Fibroblast of the aortic adventitia (primary cell): ENCODE data around the gene TNFSF13B. TPM values are rescaled to one million over a fixed set of nuclear protein-coding genes. Genes with fewer than 3 reads are reported as not detected.
"Not testable (repeated sequence)": the region's sequence is repeated elsewhere in the genome, so short reads cannot be mapped to it uniquely, and the experiment has no call there.

ENCODE experiments used
- DNase-seq: peaks from one replicate; pipeline ENCODE4 v3.0.0-alpha.2; 2010; ENCODE audit warnings: low read depth
- H3K4me3 ChIP-seq: 2 replicates; pipeline ENCODE4 v1.5.1; 2011; ENCODE audit warnings: low read depth, mild to moderate bottlenecking, control low read depth, low read length, moderate library complexity
- total RNA-seq: library from RNA; depleted of rRNA; stranded (reverse); fragments of >200 nt; gene quantifications from 2 replicates; pipeline ENCODE4 v1.2.3, GENCODE V29; 2012; ENCODE audit warnings: low replicate concordance
- TF ChIP-seq, protein P1 (sequence below): IDR thresholded peaks from 2 replicates; pipeline ENCODE4 v1.5.1; 2011; ENCODE audit warnings: mild to moderate bottlenecking, low read length, control low read depth, inconsistent platforms; ENCODE audit not compliant: insufficient read depth

The TNFSF13B gene
- total RNA-seq, 1 donor = 5.6 TPM

DNA sequence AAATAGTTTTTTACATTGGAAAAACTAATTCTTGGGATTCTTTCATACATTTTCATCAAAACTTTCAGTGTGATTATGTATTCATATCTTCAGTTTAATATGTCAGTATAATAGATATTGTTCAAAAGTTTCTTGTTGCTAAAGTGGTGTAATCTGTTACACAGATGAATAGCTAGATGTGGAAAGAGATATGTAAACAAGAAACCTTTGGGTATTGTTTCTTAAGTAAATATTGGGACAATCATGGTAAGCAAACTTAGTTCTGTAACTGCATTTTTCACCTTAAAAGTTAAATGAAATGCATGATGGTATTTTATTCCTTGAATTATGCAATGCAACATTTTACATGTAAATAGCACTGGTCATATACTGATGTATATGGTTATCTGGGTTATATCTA, 39.1 kb upstream of the TNFSF13B start:
- no peak for DNase-seq
- TF ChIP-seq, protein P1, sequence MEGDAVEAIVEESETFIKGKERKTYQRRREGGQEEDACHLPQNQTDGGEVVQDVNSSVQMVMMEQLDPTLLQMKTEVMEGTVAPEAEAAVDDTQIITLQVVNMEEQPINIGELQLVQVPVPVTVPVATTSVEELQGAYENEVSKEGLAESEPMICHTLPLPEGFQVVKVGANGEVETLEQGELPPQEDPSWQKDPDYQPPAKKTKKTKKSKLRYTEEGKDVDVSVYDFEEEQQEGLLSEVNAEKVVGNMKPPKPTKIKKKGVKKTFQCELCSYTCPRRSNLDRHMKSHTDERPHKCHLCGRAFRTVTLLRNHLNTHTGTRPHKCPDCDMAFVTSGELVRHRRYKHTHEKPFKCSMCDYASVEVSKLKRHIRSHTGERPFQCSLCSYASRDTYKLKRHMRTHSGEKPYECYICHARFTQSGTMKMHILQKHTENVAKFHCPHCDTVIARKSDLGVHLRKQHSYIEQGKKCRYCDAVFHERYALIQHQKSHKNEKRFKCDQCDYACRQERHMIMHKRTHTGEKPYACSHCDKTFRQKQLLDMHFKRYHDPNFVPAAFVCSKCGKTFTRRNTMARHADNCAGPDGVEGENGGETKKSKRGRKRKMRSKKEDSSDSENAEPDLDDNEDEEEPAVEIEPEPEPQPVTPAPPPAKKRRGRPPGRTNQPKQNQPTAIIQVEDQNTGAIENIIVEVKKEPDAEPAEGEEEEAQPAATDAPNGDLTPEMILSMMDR = no peak
- no peak overlapping the region for H3K4me3 ChIP-seq

DNA sequence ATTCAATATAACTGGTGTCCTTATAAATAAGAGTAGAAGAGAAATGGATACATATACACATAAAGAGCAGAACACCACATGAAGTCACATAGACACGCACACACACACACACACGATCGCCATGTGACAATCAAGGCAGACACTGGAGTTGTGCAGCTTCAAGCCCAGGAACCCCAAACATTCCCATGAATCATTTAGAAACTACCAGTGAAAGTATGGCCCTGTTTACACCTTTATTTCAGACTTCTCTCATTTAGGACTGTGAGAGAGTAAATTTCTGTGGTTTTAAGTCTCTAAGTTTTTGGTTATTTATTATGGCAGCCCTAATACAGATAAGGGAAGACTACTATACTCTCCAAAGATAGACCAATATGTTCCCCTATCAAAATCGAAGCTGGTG, 20.4 kb upstream of the TNFSF13B start:
- TF ChIP-seq, protein P1 = no peak
- no peak for DNase-seq

DNA sequence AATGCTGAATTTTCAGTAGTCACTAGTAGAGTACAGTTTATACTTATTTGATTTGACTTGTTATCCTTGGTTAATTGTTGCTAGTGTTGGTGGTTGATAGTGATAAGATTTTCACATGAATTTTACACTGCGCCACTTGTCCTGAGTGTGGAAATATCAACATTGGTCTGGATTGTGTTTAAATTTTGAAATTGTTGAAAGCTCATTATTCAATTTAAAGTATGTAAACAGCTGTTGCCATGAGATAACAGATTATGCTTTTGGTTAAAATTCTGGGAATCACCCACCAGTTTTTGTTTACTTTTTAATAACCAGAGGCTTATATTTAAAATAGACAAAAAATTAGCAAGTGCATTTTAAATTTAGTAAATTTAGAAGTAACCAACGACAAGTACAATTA, 12.3 kb upstream of the TNFSF13B start:
- TF ChIP-seq, protein P1 = no peak
- DNase-seq = no peak
- no peak overlapping the region for H3K4me3 ChIP-seq

More for the DNA sequence above, 20.4 kb upstream of the TNFSF13B start:
- no peak overlapping the region for H3K4me3 ChIP-seq

GRCh38 chr13:108263621-108264355, 5.7 kb upstream of the TNFSF13B start:
- TF ChIP-seq, protein P1 = no peak
- H3K4me3 ChIP-seq = no peak overlapping the region
- no peak for DNase-seq

GRCh38 chr13:108266321-108266990, 3.1 kb upstream of the TNFSF13B start:
- TF ChIP-seq, protein P1 = no peak
- DNase-seq = no peak
- H3K4me3 ChIP-seq = no peak overlapping the region

- H3K4me3 ChIP-seq = no peak overlapping the region
- no peak for DNase-seq
- TF ChIP-seq, protein P1 = no peak
Observed at GRCh38 chr13:108267347-108267746, 2.2 kb upstream of the TNFSF13B start.

GRCh38 chr13:108267855-108268254, 1.7 kb upstream of the TNFSF13B start:
- DNase-seq, H3K4me3 ChIP-seq: not testable (repeated sequence)
